ENCODE data around the gene RPUSD3.
A peak's percentile ranks its signal among the peaks of the same experiment; 100 is the strongest.

Gene RPUSD3

GRCh38 chr3:9804996-9805395 lies 38.8 kb downstream of the RPUSD3 start:
- DNase-seq (ENCODE audit: low read depth) = no peak

GRCh38 chr3:9803494-9803893 lies 40.3 kb downstream of the RPUSD3 start:
- DNase-seq (ENCODE audit: low read depth) = no peak

- no peak for DNase-seq (ENCODE audit: low read depth)
These were observed 43.3 kb downstream of the RPUSD3 start for GRCh38 chr3:9800529-9800928.

- no peak for DNase-seq (ENCODE audit: low read depth)
These were observed 46.4 kb downstream of the RPUSD3 start for GRCh38 chr3:9797196-9797945.

GRCh38 chr3:9795207-9795606 lies 48.6 kb downstream of the RPUSD3 start:
- DNase-seq (ENCODE audit: low read depth) = no peak

GRCh38 chr3:9794400-9794799 lies 49.4 kb downstream of the RPUSD3 start:
- no peak for DNase-seq (ENCODE audit: low read depth)

- no peak for DNase-seq (ENCODE audit: low read depth)
These were observed 50.5 kb downstream of the RPUSD3 start for GRCh38 chr3:9793161-9793781.

- DNase-seq (ENCODE audit: low read depth) = peak; percentile 98
These were observed 51.2 kb downstream of the RPUSD3 start, which contains the start of the genes ARPC4 and TADA3 for GRCh38 chr3:9792405-9793160. Gene ARPC4, plus strand, starts transcription at chr3:9793082. Its CDS starts 40 bp downstream, at chr3:9793122. Gene TADA3, minus strand, starts transcription at chr3:9792473. Its CDS starts 1,007 bp downstream, at chr3:9791466.

- no peak for DNase-seq (ENCODE audit: low read depth)
These were observed 51.9 kb downstream of the RPUSD3 start for GRCh38 chr3:9791790-9792404.

GRCh38 chr3:9791127-9791526 lies 52.7 kb downstream of the RPUSD3 start:
- no peak for DNase-seq (ENCODE audit: low read depth)
